ENCODE results near the gene ABLIM2.

GRCh38 chr4:7962609-7963508 is 195.8 kb downstream of the ABLIM2 start:
- TF ChIP-seq CREB5 (CRISPR knock-in tag; IDR thresholded peaks at IDR 0.05; ENCODE audit: low read depth) (no peak), ZNF8 (CRISPR knock-in tag; IDR thresholded peaks at IDR 0.05) (no peak), TOX (CRISPR knock-in tag; IDR thresholded peaks at IDR 0.05; ENCODE audit: borderline replicate concordance) (no peak)

All from SK-N-SH treated with all-trans-retinoic acid at 6 μM for 48 hours (cell line).